Loucy (cell line): ENCODE measurements around the gene ZNF513.
A peak's percentile ranks its signal among the peaks of the same experiment; 100 is the strongest.

Experiments
- H2AFZ ChIP-seq: fragments of 200-600 bp; sonication (generic); 2 replicates; pipeline ENCODE4 v1.6.0; 2016; ENCODE audit warnings: antibody characterized with exemption, mild to moderate bottlenecking, low read length, moderate library complexity
- H3F3A ChIP-seq: fragments of 200-600 bp; 2 replicates; pipeline ENCODE4 v1.6.0; 2016; ENCODE audit warnings: antibody characterized with exemption, low read depth, mild to moderate bottlenecking
- H3K27me3 ChIP-seq: fragments of 200-600 bp; sonication (generic); 2 replicates; pipeline ENCODE4 v1.6.1; 2014; ENCODE audit warnings: low read length, mild to moderate bottlenecking; ENCODE audit not compliant: insufficient read depth, poor library complexity, severe bottlenecking
- H3K36me3 ChIP-seq: fragments of 200-600 bp; sonication (generic); 2 replicates; pipeline ENCODE4 v1.6.1; 2016; ENCODE audit warnings: low read length; ENCODE audit not compliant: insufficient read depth
- H3K4me1 ChIP-seq: fragments of 200-600 bp; sonication (generic); 2 replicates; pipeline ENCODE4 v1.5.1; 2014; ENCODE audit warnings: low read length, mild to moderate bottlenecking; ENCODE audit not compliant: insufficient read depth, poor library complexity, severe bottlenecking
- H3K4me2 ChIP-seq: fragments of 200-600 bp; sonication (generic); 2 replicates; pipeline ENCODE4 v1.6.0; 2014; ENCODE audit warnings: antibody characterized with exemption, low read length, low read depth, mild to moderate bottlenecking; ENCODE audit not compliant: poor library complexity, severe bottlenecking
- H3K4me3 ChIP-seq: fragments of 200-600 bp; sonication (generic); 2 replicates; pipeline ENCODE4 v1.5.1; 2014; ENCODE audit warnings: low read length, mild to moderate bottlenecking, mixed read lengths; ENCODE audit not compliant: poor library complexity, severe bottlenecking
- H3K79me2 ChIP-seq: fragments of 200-600 bp; sonication (generic); 2 replicates; pipeline ENCODE4 v1.6.1; 2014; ENCODE audit warnings: low read length; ENCODE audit not compliant: insufficient read depth
- H3K9ac ChIP-seq: fragments of 200-600 bp; sonication (generic); 2 replicates; pipeline ENCODE4 v1.6.0; 2014; ENCODE audit warnings: mild to moderate bottlenecking, low read depth, low read length, moderate library complexity; ENCODE audit not compliant: poor library complexity, severe bottlenecking
- H3K9me2 ChIP-seq: fragments of 200-600 bp; sonication (generic); replicated peaks from 2 replicates; pipeline ENCODE4 v1.6.1; 2016; ENCODE audit warnings: low read depth, low read length, mixed read lengths
- H3K9me3 ChIP-seq: fragments of 200-600 bp; sonication (generic); 2 replicates; pipeline ENCODE4 v1.6.1; 2014; ENCODE audit warnings: mild to moderate bottlenecking, antibody characterized with exemption, low read length, low read depth; ENCODE audit not compliant: insufficient read depth
- H4K20me1 ChIP-seq: fragments of 200-600 bp; sonication (generic); 2 replicates; pipeline ENCODE4 v1.6.0; 2014; ENCODE audit warnings: antibody characterized with exemption, low read length, mild to moderate bottlenecking; ENCODE audit not compliant: insufficient read depth, poor library complexity, severe bottlenecking
- EZH2phosphoT487 ChIP-seq: fragments of 200-600 bp; IDR thresholded peaks from 2 replicates; pipeline ENCODE4 v1.6.1; 2018; ENCODE audit warnings: antibody characterized with exemption, mild to moderate bottlenecking, moderate library complexity, borderline replicate concordance
- TF ChIP-seq, protein P1 (sequence below): fragments of 200-600 bp; sonication (generic); conservative IDR thresholded peaks from 2 replicates; pipeline ENCODE4 v1.5.1; 2014; ENCODE audit warnings: mild to moderate bottlenecking, antibody characterized with exemption, low read length

Gene ZNF513

DNA sequence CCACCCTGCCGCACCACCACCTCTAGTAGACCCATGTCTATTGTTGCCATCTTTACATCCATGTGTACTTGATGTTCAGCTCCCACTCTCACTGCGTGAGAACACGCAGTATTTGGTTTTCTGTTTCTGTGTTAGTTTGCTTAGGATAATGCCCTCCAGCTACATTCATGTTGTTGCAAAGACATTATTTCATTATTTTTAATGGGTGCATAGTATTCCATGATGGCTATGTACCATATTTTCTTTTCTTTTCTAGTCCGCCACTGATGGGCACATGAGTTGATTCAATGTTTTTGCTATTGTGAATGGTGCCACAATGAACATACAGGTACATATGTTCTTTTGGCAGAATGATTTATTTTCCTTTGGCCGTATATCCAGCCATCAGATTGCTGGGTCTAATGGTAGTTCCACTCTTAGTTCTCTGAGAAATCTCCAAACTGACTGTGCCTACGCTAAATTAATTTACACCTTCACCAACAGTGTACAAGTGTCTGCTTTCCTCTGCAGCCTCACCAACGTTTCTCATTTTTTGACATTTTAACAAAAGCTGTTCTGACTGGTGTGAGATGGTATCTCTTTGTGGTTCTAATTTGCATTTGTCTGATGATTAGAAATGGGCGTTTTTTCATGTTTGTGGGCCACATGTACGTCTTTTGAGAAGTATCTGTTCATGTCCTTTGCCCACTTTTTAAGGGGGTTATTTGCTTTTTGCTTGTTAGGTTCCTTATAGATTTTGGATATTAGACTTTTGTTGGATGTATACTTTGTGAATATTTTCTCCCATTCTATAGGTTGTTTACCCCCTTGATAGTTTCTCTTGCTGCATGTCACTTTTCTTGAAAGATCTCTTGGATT lies 10.5 kb upstream of the ZNF513 start:
- Histone ChIP-seq H4K20me1 (peaks cover 30% of the 10 kb centered on the region), H3K79me2 (peaks cover 69% of the 10 kb centered on the region), H3K36me3 (peaks cover 36% of the 10 kb centered on the region), H2AFZ (no peak overlapping the region), H3K9ac (no peak overlapping the region), H3K27me3 (no peaks in the 10 kb centered on the region), H3K9me2 (no peaks in the 10 kb centered on the region), H3F3A (no peaks in the 10 kb centered on the region), H3K4me2 (no peak overlapping the region), H3K4me1 (no peaks in the 10 kb centered on the region), H3K4me3 (no peak overlapping the region), H3K9me3 (no peaks in the 10 kb centered on the region)
- no peak for TF ChIP-seq EZH2phosphoT487
- TF ChIP-seq, protein P1, sequence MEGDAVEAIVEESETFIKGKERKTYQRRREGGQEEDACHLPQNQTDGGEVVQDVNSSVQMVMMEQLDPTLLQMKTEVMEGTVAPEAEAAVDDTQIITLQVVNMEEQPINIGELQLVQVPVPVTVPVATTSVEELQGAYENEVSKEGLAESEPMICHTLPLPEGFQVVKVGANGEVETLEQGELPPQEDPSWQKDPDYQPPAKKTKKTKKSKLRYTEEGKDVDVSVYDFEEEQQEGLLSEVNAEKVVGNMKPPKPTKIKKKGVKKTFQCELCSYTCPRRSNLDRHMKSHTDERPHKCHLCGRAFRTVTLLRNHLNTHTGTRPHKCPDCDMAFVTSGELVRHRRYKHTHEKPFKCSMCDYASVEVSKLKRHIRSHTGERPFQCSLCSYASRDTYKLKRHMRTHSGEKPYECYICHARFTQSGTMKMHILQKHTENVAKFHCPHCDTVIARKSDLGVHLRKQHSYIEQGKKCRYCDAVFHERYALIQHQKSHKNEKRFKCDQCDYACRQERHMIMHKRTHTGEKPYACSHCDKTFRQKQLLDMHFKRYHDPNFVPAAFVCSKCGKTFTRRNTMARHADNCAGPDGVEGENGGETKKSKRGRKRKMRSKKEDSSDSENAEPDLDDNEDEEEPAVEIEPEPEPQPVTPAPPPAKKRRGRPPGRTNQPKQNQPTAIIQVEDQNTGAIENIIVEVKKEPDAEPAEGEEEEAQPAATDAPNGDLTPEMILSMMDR = no peak

DNA sequence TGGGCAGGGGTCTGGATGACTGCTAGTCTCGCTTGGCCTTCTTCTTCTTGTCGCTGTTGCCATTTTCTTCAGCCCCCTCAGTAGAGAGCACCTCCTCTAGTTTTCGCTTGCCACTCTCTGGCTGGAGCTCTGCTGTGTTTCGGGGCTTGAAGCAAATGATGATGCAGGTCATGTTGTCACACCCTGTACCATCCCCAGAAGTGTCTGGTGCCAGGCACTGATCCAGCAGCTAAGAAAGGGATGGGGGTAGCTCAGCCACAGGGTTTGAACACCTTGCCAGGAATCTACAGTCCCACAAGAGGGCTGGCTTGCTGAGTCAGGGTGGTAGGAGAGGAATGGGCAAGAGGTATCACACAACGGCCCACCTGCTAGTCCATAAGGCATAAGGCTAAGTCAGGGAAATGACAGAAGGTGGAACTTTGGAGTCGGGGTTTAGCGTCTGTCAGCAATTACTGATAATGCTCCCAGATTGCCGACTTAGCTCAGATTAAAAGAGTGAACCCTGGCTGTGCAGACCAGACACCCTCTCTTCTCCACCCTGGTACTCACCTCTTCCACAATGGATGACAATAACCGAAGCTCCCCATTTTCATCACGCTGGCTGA lies 1.1 kb upstream of the ZNF513 start:
- TF ChIP-seq EZH2phosphoT487 = no peak
- TF ChIP-seq, protein P1 = no peak
- peaks cover 85% of the 10 kb centered on the region; the same call in 1 of the 2 replicates for H3K36me3 ChIP-seq
- H3K4me3 ChIP-seq = no peak overlapping the region
- no peaks in the 10 kb centered on the region for H4K20me1 ChIP-seq
- H3K4me1 ChIP-seq = no peaks in the 10 kb centered on the region
- H3K4me2 ChIP-seq = no peak overlapping the region
- H3F3A ChIP-seq = peaks cover 7% of the 10 kb centered on the region
- no peaks in the 10 kb centered on the region for H3K9me3 ChIP-seq
- H2AFZ ChIP-seq = no peak overlapping the region
- H3K9me2 ChIP-seq = no peaks in the 10 kb centered on the region
- H3K27me3 ChIP-seq = no peaks in the 10 kb centered on the region
- no peak overlapping the region for H3K9ac ChIP-seq
- no peaks in the 10 kb centered on the region for H3K79me2 ChIP-seq

DNA sequence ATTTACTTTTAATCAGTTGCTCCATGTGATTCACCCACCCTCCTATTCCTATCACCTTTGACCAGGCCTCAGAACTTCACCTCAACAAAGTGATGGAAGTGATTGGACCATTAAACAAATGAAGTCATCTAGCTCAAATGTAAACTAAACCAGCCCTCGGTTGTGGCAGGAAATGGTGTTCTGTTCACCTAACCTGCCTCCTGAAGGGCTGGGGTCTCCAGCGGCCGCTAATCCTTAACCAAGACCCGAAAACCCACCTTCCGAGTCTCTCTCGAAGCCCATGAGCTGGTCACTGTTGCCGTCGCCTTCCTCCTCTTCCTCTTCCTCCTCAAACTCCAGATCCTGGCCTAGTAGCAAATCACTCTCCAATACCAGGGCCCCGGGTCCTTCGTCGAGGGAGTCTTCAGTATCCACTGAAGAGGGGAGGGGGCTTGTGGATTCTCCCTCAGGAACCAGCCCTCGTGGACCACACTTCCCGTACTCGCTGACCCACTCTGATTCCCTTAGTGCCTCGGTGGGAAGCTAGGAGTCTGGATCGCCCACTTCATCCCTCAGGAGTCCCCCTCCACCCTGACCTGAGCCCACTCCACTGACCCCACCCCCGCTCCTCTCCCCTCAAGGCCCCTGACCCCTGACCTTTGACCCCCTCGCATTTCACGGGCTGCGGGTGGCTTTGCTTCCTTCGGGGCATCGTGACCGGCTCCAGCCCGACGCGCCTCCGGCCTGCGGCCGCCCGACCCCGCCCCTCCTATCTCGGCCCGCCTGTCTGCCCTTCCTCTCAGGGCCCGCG lies 503 bp downstream of the ZNF513 start:
- Histone ChIP-seq H2AFZ (no peak overlapping the region), H3F3A (peaks cover 7% of the 10 kb centered on the region), H3K9me3 (no peaks in the 10 kb centered on the region)

More for the DNA sequence above, 503 bp downstream of the ZNF513 start:
- no peak for TF ChIP-seq EZH2phosphoT487
- TF ChIP-seq, protein P1 = no peak
- H3K9me2 ChIP-seq = no peaks in the 10 kb centered on the region
- H3K4me2 ChIP-seq = peak overlapping the region; percentile 60
- peak overlapping the region; percentile 62 for H3K9ac ChIP-seq
- H3K36me3 ChIP-seq = peaks cover 86% of the 10 kb centered on the region; the same call in 1 of the 2 replicates
- no peaks in the 10 kb centered on the region for H3K27me3 ChIP-seq
- peak overlapping the region; percentile 75 for H3K4me3 ChIP-seq
- no peaks in the 10 kb centered on the region for H3K4me1 ChIP-seq
- no peaks in the 10 kb centered on the region for H3K79me2 ChIP-seq
- no peaks in the 10 kb centered on the region for H4K20me1 ChIP-seq
